ENCODE data around the gene THRB. TPM values are rescaled to one million over a fixed set of nuclear protein-coding genes. Genes with fewer than 3 reads are reported as not detected.

The THRB gene
- total and polyA plus RNA-seq, 2 experiments from 2014 or later: 26.8 to 60.0 TPM

GRCh38 chr3:24388611-24389010 is 106.0 kb downstream of the THRB start:
- H3K4me3 ChIP-seq: no peak overlapping the region
- H2AFZ ChIP-seq: no peak overlapping the region
- TF ChIP-seq EZH2phosphoT487 (IDR thresholded peaks at IDR 0.05; ENCODE audit: low read depth, severe bottlenecking, unreplicated experiment): no peak
- TF ChIP-seq CTCF (IDR thresholded peaks at IDR 0.05; ENCODE audit: poor library complexity): no peak
- TF ChIP-seq EZH2 (IDR thresholded peaks at IDR 0.05; ENCODE audit: borderline replicate concordance): no peak
- no peaks in the 10 kb centered on the region for H3K9me3 ChIP-seq (ENCODE audit: low read depth)
- no peak for DNase-seq (ENCODE audit: low spot score)
- H3K9me2 ChIP-seq (replicated peaks; ENCODE audit: insufficient read depth): no peaks in the 10 kb centered on the region
- no peaks in the 10 kb centered on the region for H3K36me3 ChIP-seq (replicated peaks; ENCODE audit: insufficient read depth, low read depth)
- peaks cover 27% of the 10 kb centered on the region for H3K4me1 ChIP-seq (ENCODE audit: insufficient read depth)
- H3K27me3 ChIP-seq: no peaks in the 10 kb centered on the region
- H3K27ac ChIP-seq: peak overlapping the region; percentile 55
- H3K79me2 ChIP-seq: peaks cover 78% of the 10 kb centered on the region
- no peaks in the 10 kb centered on the region for H4K20me1 ChIP-seq (ENCODE audit: insufficient read depth, poor library complexity, severe bottlenecking)
- peak overlapping the region; percentile 53 for H3K4me2 ChIP-seq

GRCh38 chr3:24388159-24388558 is 106.5 kb downstream of the THRB start:
- Histone ChIP-seq H3K4me2 (no peak overlapping the region), H3K9me2 (replicated peaks; ENCODE audit: insufficient read depth) (no peaks in the 10 kb centered on the region), H3K9me3 (ENCODE audit: low read depth) (no peaks in the 10 kb centered on the region), H3K79me2 (peaks cover 73% of the 10 kb centered on the region), H3K4me3 (no peak overlapping the region), H3K27ac (peak overlapping the region; percentile 18), H4K20me1 (ENCODE audit: insufficient read depth, poor library complexity, severe bottlenecking) (no peaks in the 10 kb centered on the region), H2AFZ (no peak overlapping the region), H3K36me3 (replicated peaks; ENCODE audit: insufficient read depth, low read depth) (no peaks in the 10 kb centered on the region), H3K27me3 (no peaks in the 10 kb centered on the region), H3K4me1 (ENCODE audit: insufficient read depth) (peaks cover 27% of the 10 kb centered on the region)
- WGBS (ENCODE audit: low lambda C conversion rate, missing lambda C conversion rate): 98% methylated on average over 3 of the region's 3 CpGs
- no peak for DNase-seq (ENCODE audit: low spot score)
- no peak for TF ChIP-seq CTCF (IDR thresholded peaks at IDR 0.05; ENCODE audit: poor library complexity)
- no peak for TF ChIP-seq EZH2 (IDR thresholded peaks at IDR 0.05; ENCODE audit: borderline replicate concordance)
- no peak for TF ChIP-seq EZH2phosphoT487 (IDR thresholded peaks at IDR 0.05; ENCODE audit: low read depth, severe bottlenecking, unreplicated experiment)

- Histone ChIP-seq H3K27ac (no peak overlapping the region), H3K27me3 (no peaks in the 10 kb centered on the region), H3K9me2 (replicated peaks; ENCODE audit: insufficient read depth) (no peaks in the 10 kb centered on the region), H3K36me3 (replicated peaks; ENCODE audit: insufficient read depth, low read depth) (no peaks in the 10 kb centered on the region), H3K4me2 (no peak overlapping the region), H3K4me3 (no peak overlapping the region), H3K4me1 (ENCODE audit: insufficient read depth) (peaks cover 27% of the 10 kb centered on the region), H3K9me3 (ENCODE audit: low read depth) (no peaks in the 10 kb centered on the region), H4K20me1 (ENCODE audit: insufficient read depth, poor library complexity, severe bottlenecking) (no peaks in the 10 kb centered on the region), H2AFZ (no peak overlapping the region), H3K79me2 (peaks cover 70% of the 10 kb centered on the region)
- no peak for DNase-seq (ENCODE audit: low spot score)
- no peak for TF ChIP-seq EZH2 (IDR thresholded peaks at IDR 0.05; ENCODE audit: borderline replicate concordance)
- TF ChIP-seq CTCF (IDR thresholded peaks at IDR 0.05; ENCODE audit: poor library complexity): no peak
- TF ChIP-seq EZH2phosphoT487 (IDR thresholded peaks at IDR 0.05; ENCODE audit: low read depth, severe bottlenecking, unreplicated experiment): no peak
- 79% methylated on average over 1 of the region's 1 CpG for WGBS (ENCODE audit: low lambda C conversion rate, missing lambda C conversion rate)
Observed at GRCh38 chr3:24387493-24387892, 107.2 kb downstream of the THRB start.

GRCh38 chr3:24387000-24387399 is 107.7 kb downstream of the THRB start:
- no peaks in the 10 kb centered on the region for H3K9me2 ChIP-seq (replicated peaks; ENCODE audit: insufficient read depth)
- H4K20me1 ChIP-seq (ENCODE audit: insufficient read depth, poor library complexity, severe bottlenecking): no peaks in the 10 kb centered on the region
- H3K79me2 ChIP-seq: peaks cover 70% of the 10 kb centered on the region
- no peak overlapping the region for H2AFZ ChIP-seq
- peaks cover 27% of the 10 kb centered on the region for H3K4me1 ChIP-seq (ENCODE audit: insufficient read depth)
- H3K4me3 ChIP-seq: no peak overlapping the region
- H3K9me3 ChIP-seq (ENCODE audit: low read depth): no peaks in the 10 kb centered on the region
- no peaks in the 10 kb centered on the region for H3K36me3 ChIP-seq (replicated peaks; ENCODE audit: insufficient read depth, low read depth)
- H3K27ac ChIP-seq: no peak overlapping the region
- no peak for DNase-seq (ENCODE audit: low spot score)
- H3K4me2 ChIP-seq: no peak overlapping the region
- no peaks in the 10 kb centered on the region for H3K27me3 ChIP-seq
- no peak for TF ChIP-seq CTCF (IDR thresholded peaks at IDR 0.05; ENCODE audit: poor library complexity)
- TF ChIP-seq EZH2phosphoT487 (IDR thresholded peaks at IDR 0.05; ENCODE audit: low read depth, severe bottlenecking, unreplicated experiment): no peak
- TF ChIP-seq EZH2 (IDR thresholded peaks at IDR 0.05; ENCODE audit: borderline replicate concordance): no peak
